Activated CD4-positive, alpha-beta T cell treated with anti-CD3 and anti-CD28 coated beads for 24 hours (primary cell): Measurements from ENCODE around the gene NUP107.

Source experiments
- DNase-seq, 2 donors: peaks; one replicate each; pipeline ENCODE4 v3.0.0-alpha.2; 2020; ENCODE audit warnings: low read depth in 2 of 2

NUP107 gene

GRCh38 chr12:68773582-68773981 is 86.8 kb downstream of the NUP107 start:
- DNase-seq: no peak

DNA sequence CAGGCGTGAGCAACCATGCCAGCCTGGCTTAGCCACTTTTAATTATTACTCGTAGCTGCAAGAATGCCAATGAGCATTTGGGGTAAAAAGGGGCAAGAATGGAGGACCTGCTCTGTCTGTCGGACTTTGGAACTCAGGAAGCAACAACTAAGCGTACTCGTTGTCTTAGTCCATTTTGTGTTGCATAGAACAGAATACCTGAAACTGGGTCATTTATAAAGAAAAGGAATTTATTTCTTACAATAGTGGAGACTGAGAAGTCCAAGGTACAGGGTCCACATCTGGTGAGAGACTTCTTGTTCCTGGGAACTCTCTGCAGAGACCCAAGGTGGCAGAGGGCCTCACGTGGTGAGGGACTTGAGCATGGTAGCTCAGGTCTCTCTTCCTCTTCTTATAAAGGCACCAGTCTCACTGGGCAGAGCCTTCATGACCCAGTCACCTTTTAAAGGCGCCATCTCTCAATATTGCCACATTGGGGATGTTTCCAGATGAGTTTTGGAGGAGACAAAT is 88.4 kb downstream of the NUP107 start:
- DNase-seq: no peak

DNA sequence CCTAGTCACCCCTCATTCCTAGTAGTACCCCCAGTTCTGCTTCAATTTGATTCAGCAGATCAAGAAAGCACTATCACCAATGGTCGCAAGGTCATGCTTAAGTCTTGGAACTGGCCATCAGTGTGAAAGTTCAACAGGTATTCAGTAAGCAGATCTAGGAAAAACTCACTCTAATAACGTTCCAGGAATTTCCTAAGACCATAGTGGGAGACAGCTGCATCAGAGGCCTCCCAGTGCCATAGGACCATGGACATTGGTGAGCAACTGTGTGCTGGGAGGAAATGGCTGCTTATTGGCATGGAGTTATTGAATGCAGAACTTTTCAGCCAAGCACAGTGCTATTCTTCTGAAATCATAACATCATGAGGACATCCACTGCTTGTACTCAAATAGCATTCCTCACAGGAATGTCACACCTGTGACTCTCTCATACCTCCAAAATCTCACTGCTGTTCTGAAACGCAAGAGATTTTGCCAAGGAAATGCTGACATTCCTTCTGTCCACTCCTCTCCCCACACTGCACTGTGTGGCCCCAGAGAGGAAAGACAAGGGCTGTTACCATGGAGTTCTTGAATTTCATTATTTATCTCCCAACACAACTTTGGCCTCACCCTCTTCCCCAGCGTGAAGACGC is 90.3 kb downstream of the NUP107 start:
- DNase-seq: no peak

DNA sequence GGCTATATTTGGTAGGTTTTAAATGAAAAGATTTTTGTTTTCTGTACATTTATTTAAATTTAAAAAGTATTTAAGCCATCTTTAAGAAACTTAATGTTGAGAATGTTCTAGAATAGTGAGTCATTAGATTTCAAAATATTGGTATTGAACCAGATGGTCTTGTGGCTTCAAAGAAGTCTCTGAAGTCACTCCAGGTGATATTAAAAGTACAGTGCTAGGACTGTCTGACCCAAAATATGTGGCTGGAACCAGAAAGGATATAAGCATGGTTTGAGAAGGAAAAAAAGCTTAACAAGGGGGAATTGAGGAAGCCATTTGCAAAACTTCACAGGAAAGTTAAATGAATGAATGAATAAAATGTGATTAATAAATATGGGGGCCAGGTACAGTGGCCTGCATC is 92.5 kb downstream of the NUP107 start:
- DNase-seq: no peak

DNA sequence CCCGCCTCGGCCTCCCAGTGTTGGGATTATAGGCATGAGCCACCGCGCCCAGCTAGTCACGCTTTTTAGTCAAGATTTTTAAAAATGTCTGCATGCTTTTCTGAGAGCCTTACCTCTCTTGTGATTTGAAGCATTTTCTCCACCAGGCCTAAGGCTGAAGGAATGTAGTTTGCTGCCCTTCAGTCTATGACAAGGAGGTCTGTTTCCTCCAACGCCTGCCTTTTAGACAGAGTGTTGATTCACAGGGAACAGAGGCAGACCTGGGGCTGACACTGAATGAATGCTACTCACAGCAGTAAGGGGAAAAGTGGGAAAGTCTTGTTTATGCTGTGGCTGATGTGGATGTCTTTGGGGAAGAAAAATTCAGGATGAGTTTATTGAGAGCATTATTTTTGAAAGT is 94.0 kb downstream of the NUP107 start:
- DNase-seq: no peak

- no peak for DNase-seq
Measured at GRCh38 chr12:68781728-68782127, 95.0 kb downstream of the NUP107 start.

DNA sequence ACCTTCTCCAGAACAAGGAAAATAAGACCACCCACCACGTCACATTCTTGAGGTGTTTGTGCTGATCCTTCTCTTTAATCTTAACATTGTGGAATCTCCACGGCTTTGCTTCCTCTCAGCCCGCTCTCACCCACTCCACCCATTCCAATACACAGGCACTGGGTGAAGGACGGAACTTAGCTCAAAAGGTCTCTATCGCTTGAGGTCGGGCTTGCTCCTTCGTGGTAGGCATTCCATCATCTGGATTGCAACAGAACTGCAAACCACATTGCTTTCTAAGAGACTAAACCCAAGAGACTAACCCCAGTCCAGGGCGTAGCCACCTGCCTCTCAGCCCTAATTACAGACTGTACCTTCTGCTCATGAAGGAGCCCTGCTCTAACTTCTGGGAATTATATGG is 97.2 kb downstream of the NUP107 start:
- DNase-seq: no peak

- DNase-seq: no peak
Measured at GRCh38 chr12:68785358-68785757, 98.6 kb downstream of the NUP107 start.

- no peak for DNase-seq
Measured at GRCh38 chr12:68785823-68786222, 99.0 kb downstream of the NUP107 start.

GRCh38 chr12:68786929-68787328 is 100.2 kb downstream of the NUP107 start:
- DNase-seq: no peak

DNA sequence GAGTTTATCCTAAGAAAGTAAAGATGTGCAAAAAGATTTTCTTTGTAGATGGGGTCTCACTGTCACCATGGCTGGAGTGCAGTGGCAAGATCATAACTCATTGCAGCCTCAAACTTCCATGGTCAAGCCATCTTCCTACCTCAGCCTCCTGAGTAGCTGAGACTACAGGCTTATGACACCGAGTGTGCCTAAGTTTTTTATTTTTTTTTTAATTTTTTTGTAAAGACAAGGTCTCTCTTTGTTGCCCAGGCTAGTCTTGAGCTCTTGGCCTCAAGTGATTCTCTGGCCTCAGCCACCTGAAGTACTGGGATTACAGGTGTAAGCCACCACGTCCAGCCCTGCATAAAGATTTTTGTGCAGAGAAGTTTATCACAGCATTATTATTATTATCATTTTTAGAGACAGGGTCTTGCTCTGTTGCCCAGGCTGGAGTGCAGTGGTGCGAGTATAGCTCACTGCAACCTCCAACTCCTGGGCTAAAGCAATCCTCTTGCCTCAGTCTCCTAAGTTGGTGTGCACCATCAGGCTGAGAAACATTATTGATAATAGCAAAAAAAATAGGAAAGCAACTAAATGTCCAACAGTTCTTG is 101.9 kb downstream of the NUP107 start:
- no peak for DNase-seq

DNA sequence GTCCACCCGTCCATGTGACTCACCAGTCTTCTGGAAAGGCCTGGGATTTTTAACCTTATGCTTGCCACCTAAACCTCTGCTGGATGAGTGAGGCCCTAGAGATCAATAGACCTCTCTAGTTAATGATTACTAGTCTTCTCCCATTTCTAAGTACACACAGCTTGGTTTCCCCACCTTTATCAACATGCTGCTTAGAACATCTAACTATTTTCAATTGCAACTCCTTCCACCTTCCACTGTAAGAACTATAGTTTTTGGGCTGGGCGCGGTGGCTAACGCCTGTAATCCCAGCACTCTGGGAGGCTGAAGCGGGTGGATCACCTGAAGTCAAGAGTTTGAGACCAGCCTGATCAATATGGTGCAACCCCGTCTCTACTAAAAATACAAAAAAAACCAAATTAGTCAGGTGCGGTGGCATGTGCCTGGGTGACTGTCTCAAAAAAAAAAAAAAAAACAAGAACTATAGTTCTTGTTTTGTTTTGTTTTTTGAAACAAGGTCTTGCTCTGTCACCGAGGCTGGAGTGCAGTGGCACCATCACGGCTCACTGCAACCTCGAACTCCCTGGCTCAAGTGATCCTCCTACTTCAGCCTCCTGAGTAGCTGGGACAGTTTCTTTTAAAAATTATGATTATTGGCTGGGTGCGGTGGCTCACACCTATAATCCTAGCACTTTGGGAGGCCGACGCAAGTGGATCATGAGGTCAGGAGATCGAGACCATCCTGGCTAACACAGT is 102.5 kb downstream of the NUP107 start:
- no peak for DNase-seq

- no peak for DNase-seq
Measured at GRCh38 chr12:68790081-68790951, 103.5 kb downstream of the NUP107 start.

DNA sequence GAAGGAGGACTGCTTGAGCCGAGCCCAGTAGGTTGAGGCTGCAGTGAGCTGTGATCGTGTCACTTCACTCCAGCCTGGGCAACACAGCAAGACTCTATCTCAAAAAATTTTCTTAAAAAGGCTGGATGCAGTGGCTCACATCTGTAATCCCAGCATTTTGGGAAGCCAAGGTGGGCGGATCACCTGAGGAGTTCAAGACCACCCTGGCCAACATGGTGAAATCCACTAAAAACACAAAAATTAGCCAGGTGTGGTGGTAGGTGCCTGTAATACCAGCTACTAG is 104.1 kb downstream of the NUP107 start:
- no peak for DNase-seq

GRCh38 chr12:68791897-68792481 is 105.2 kb downstream of the NUP107 start:
- DNase-seq: no peak

GRCh38 chr12:68792952-68793351 is 106.2 kb downstream of the NUP107 start:
- no peak for DNase-seq

- no peak for DNase-seq
Measured at GRCh38 chr12:68793436-68793835, 106.7 kb downstream of the NUP107 start.

DNA sequence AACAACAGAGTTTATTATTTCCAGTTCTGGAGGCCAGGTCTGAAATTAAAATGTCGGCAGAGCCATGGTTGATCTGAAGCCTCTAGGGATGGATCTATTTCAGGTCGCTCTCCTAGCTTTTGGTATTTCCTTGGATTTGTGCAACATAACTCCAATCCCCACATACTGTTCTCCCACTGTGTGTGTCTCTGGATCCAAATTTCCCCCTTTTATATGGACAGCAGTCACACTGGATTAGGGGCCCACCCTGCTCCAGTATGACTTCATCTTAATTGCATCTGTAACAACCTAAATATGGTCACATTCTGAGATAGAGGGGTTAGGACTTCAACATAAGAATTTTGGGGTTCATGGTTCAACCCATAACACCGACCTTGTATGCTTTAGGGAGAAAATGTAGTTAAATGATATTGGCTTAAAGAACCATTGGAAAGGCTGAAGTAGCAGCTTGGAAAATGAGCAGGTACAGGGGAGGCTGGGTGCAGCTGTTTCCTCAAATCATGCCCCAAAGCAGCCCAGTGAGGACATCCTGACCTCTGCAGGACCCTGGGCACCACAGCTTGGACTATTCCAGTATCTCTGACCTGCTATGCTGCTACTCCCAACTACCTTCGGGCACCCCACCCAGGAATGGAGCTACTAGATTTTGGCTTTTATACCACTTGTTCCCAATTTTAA is 107.3 kb downstream of the NUP107 start:
- DNase-seq: no peak

DNA sequence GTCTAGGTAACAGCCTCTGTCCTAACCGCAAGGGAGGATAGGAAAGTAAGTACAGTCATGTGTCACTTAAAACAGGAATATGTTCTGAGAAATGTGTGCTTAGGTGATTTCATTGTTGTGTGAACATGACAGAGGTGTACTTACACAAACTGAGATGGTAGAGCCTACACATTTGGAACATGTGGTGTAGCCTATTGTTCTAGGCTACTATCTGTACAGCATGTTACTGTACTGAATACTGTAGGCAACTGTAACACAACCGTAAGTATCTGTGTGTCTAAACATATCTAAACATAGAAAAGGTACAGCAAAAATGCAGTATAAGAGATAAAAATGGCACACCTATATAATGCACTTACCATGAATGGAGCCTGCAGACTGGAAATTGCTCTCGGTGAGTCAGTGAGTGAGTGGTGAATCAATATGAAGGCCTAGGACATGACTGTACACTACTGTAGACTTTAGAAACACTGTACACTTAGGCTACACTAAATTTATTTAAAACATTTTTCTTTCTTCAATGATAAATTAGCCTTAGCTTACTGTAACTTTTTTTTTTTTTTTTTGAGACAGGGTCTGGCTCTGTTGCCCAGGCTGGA is 108.0 kb downstream of the NUP107 start:
- DNase-seq: no peak
